ENCODE results near the gene FRMPD2.

DNA sequence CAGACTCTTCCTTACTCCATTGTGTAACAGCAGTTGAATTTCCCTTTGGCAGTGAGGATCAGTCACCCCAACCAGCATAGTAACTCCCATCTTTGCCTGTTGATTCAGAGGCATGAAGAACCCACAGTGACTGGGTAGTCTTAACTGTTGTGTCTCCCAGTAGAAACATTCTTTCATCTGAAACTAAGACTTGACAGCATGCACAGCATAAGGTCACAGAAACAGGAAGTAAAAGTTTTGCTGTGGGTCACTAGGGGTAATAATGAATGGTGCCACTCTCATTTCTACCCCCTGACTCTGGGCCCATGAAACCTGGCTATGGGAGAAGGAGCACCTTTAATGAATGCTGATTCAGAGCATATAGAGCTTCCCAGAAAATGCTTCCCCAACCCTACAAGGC, 8.3 kb upstream of the FRMPD2 start:
- no peak for TF ChIP-seq TCF12 (IDR thresholded peaks at IDR 0.05)
- no peak for TF ChIP-seq SIN3A (IDR thresholded peaks at IDR 0.05; ENCODE audit: borderline replicate concordance, low read depth, low read length)
- no peak for TF ChIP-seq EP300 (IDR thresholded peaks at IDR 0.05; ENCODE audit: borderline replicate concordance in 1 of 2, low read depth in 1 of 2, low read length in 1 of 2)
- no peak for TF ChIP-seq CTCF (IDR thresholded peaks at IDR 0.05)
- no peak for TF ChIP-seq FOSL2 (IDR thresholded peaks at IDR 0.05; ENCODE audit: borderline replicate concordance, low read depth)
- no peak for TF ChIP-seq FOXJ3 (CRISPR knock-in tag; IDR thresholded peaks at IDR 0.05)
- TF ChIP-seq ELF1 (IDR thresholded peaks at IDR 0.05), result no peak
- TF ChIP-seq JUND (IDR thresholded peaks at IDR 0.05), result no peak
- no peak for TF ChIP-seq POLR2AphosphoS5 (IDR thresholded peaks at IDR 0.05; ENCODE audit: low read depth, low read length)
